Fibroblast of villous mesenchyme (primary cell): ENCODE data around the gene PMVK. TPM values are rescaled to one million over a fixed set of nuclear protein-coding genes. Genes with fewer than 3 reads are reported as not detected.

Experiments
- DNase-seq: peaks from one replicate; pipeline ENCODE4 v3.0.0-alpha.2; 2010; ENCODE audit warnings: low read depth
- H3K4me3 ChIP-seq: 2 replicates; pipeline ENCODE4 v1.5.1; 2011; ENCODE audit warnings: low read depth, mild to moderate bottlenecking, low read length
- CTCF ChIP-seq: IDR thresholded peaks from 2 replicates; pipeline ENCODE4 v1.5.1; 2012; ENCODE audit warnings: low read depth, mild to moderate bottlenecking, low read length; ENCODE audit not compliant: insufficient read depth
- small RNA-seq: library from RNA; depleted of rRNA; stranded (forward); fragments of <200 nt; gene quantifications from one replicate; pipeline ENCODE3, GENCODE V24; 2012
- total RNA-seq: library from RNA; depleted of rRNA; stranded (reverse); fragments of >200 nt; gene quantifications from 2 replicates; pipeline ENCODE4 v1.2.3, GENCODE V29; 2012

The PMVK gene
- total RNA-seq, 1 donor: 8.2 TPM

GRCh38 chr1:154878371-154879037 is 58.0 kb downstream of the PMVK start:
- TF ChIP-seq CTCF: peak; percentile 79
- H3K4me3 ChIP-seq: no peak overlapping the region
- peak; percentile 69 for DNase-seq

GRCh38 chr1:154877370-154877974 is 59.0 kb downstream of the PMVK start:
- DNase-seq: peak; percentile 57
- TF ChIP-seq CTCF: no peak
- H3K4me3 ChIP-seq: no peak overlapping the region

- no peak overlapping the region for H3K4me3 ChIP-seq
- TF ChIP-seq CTCF: no peak
- no peak for DNase-seq
Measured at GRCh38 chr1:154876842-154877369, 59.6 kb downstream of the PMVK start.

Small RNA genes lying within 50 kb of the gene (small RNA-seq; reads per million reads assigned to genes)
- gene MIR4258 (not detected), gene RF00017 (not detected)

Other genes with a start within 250 kb of the PMVK start
- not detected in 2 replicates for gene KCNN3, start 66.4 kb downstream of the PMVK start, total RNA-seq
- gene PBXIP1, start 19.4 kb upstream of the PMVK start, total RNA-seq: 52.2 and 54.1 TPM in 2 replicates
- gene PYGO2, start 25.1 kb upstream of the PMVK start, total RNA-seq: 26.7 and 28.9 TPM in 2 replicates
- gene SHC1, start 34.0 kb upstream of the PMVK start, total RNA-seq: 255 and 330 TPM in 2 replicates
- 57.7 and 68.2 TPM in 2 replicates for gene CKS1B, start 38.0 kb upstream of the PMVK start, total RNA-seq
- 22.9 and 24.2 TPM in 2 replicates for gene FLAD1, start 46.6 kb upstream of the PMVK start, total RNA-seq
- 0.32 and 0.43 TPM in 2 replicates for gene LENEP, start 56.9 kb upstream of the PMVK start, total RNA-seq
- 15.5 and 15.8 TPM in 2 replicates for gene ZBTB7B, start 66.1 kb upstream of the PMVK start, total RNA-seq
- not detected in 2 replicates for gene DCST2, start 97.1 kb upstream of the PMVK start, total RNA-seq
- gene DCST1, start 97.1 kb upstream of the PMVK start, total RNA-seq: not detected in 2 replicates
- gene ADAM15, start 114.6 kb upstream of the PMVK start, total RNA-seq: 41.2 and 49.2 TPM in 2 replicates
- gene EFNA4, start 127.0 kb upstream of the PMVK start, total RNA-seq: 2.6 and 3.9 TPM in 2 replicates
- gene EFNA3, start 142.1 kb upstream of the PMVK start, total RNA-seq: 0.32 and 0.43 TPM in 2 replicates
- gene EFNA1, start 191.2 kb upstream of the PMVK start, total RNA-seq: not detected in 2 replicates
- gene SLC50A1, start 199.1 kb upstream of the PMVK start, total RNA-seq: 52.5 and 58.7 TPM in 2 replicates
- gene DPM3, start 203.8 kb upstream of the PMVK start, total RNA-seq: 23.7 and 47.0 TPM in 2 replicates
- 65.6 and 95.3 TPM in 2 replicates for gene KRTCAP2, start 236.6 kb upstream of the PMVK start, total RNA-seq
- 6.5 and 7.7 TPM in 2 replicates for gene TRIM46, start 237.1 kb upstream of the PMVK start, total RNA-seq